ENCODE results near the gene DAPL1.
"Not testable (repeated sequence)": the region's sequence is repeated elsewhere in the genome, so short reads cannot be mapped to it uniquely, and the experiment has no call there.

The DAPL1 gene

GRCh38 chr2:158810731-158811460 is 15.8 kb downstream of the DAPL1 start:
- DNase-seq (ENCODE audit: low read depth), result no peak
- no peak overlapping the region for H3K4me3 ChIP-seq (ENCODE audit: low read depth, low read length)

DNA sequence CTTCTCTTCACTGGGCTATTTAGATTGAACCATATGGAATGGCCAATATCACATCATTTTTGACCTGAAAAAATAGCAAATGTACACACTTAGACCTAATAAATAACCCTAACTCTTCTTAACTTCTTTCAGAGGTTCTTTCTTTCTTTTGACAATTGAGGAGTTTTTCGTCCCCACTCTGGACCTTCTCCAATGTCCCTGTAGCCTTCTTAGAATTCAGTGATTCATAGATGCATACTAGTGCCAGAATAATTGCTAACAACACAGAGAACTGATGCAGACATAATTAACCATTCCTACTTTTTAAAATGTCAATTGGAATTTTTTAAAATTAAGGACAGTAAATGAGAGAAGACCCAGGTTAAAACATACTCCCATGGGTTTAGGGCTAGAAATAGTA is 20.0 kb downstream of the DAPL1 start:
- DNase-seq (ENCODE audit: low read depth), result no peak
- H3K4me3 ChIP-seq (ENCODE audit: low read depth, low read length), result no peak overlapping the region

DNA sequence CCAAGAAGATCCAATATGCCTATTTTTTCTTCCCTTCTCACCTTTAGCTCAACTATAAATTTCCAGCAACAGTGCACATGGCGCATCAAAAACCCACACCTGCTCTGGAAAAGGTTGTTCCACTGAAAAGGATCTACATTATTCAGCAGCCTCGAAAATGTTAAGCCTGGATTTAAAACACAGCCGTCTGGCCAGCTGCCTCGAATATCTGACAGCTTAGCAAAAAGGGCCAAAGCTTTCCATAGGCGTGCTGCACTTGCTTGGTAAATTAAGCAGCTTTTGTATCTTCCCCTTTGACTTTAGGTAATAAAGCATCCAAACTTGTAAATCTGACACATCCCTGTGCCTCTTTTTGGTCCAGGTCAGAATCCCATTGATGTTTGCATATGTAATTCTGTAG is 20.5 kb downstream of the DAPL1 start:
- DNase-seq (ENCODE audit: low read depth), result no peak
- no peak overlapping the region for H3K4me3 ChIP-seq (ENCODE audit: low read depth, low read length)

GRCh38 chr2:158817588-158817987 is 22.5 kb downstream of the DAPL1 start:
- H3K4me3 ChIP-seq (ENCODE audit: low read depth, low read length), result no peak overlapping the region
- peak; percentile 31 for DNase-seq (ENCODE audit: low read depth)

DNA sequence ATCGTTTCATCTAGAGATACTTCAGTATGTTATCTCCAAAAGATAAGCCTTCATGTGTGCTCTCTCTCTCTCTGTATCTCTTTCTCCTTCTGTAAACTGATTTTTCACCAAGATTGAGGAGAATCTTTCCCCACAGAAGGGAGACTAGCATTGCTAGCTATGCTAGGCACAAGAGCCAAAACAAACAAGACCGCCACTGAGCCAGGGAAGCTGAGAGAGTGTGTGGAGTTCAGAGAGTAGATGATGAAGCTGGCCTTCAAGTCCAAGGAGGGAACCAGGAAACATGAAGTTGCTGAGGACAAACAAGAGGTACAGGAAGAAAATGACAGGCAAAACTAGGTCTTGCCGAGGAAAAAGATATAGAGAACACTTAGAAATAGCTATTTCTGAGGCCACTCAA is 23.4 kb downstream of the DAPL1 start:
- no peak overlapping the region for H3K4me3 ChIP-seq (ENCODE audit: low read depth, low read length)
- DNase-seq (ENCODE audit: low read depth), result no peak

DNA sequence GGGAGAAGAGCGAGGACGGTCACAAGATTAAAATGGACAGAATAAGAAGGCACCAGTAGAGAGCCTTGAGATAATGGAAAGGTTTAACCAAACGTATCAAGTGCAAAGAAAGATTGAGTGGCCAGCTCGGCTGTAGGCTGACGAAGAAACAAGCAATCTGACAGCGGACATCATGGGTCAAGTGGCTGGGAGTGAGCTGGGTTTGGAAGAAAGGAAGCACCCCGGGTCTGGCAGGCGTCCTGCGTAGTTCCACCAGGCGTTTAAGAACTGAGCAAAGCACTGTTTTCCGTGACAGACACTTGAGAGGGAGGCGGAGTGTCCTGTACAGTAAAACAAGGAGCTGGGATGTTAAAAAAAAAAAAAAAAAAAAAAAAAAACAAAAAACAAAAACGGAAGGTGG is 27.1 kb downstream of the DAPL1 start:
- no peak overlapping the region for H3K4me3 ChIP-seq (ENCODE audit: low read depth, low read length)
- DNase-seq (ENCODE audit: low read depth), result no peak

GRCh38 chr2:158823486-158824237 is 28.5 kb downstream of the DAPL1 start:
- no peak overlapping the region for H3K4me3 ChIP-seq (ENCODE audit: low read depth, low read length)
- DNase-seq (ENCODE audit: low read depth), result no peak

DNA sequence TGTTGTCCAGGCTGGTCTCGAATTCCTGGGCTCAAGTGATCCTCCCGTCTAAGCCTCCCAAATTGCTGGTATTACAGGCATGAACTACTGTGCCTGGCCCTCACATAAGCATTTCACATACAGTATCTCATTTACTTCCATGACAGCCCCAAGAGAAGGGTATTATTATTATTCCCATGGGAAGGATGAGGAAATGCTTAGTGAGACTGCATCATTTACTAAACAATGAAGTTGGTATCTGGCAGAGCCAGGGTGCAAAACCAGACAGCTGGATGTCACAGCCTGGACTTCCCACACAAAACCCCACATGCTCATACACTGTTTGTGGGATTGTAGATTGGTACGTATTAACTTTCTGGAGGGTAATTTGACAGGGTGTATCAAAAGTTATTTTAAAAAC is 29.9 kb downstream of the DAPL1 start:
- DNase-seq (ENCODE audit: low read depth), result no peak
- H3K4me3 ChIP-seq (ENCODE audit: low read depth, low read length), result no peak overlapping the region

- DNase-seq (ENCODE audit: low read depth), result no peak
Measured at GRCh38 chr2:158826965-158827364, 31.8 kb downstream of the DAPL1 start.

GRCh38 chr2:158828378-158829164 is 33.5 kb downstream of the DAPL1 start:
- no peak for DNase-seq (ENCODE audit: low read depth)
- H3K4me3 ChIP-seq (ENCODE audit: low read depth, low read length), result no peak overlapping the region

More at GRCh38 chr2:158826965-158827364, 31.8 kb downstream of the DAPL1 start:
- H3K4me3 ChIP-seq (ENCODE audit: low read depth, low read length), result no peak overlapping the region

GRCh38 chr2:158829167-158829566 is 34.0 kb downstream of the DAPL1 start:
- H3K4me3 ChIP-seq (ENCODE audit: low read depth, low read length), result no peak overlapping the region
- DNase-seq (ENCODE audit: low read depth), result no peak

- no peak for DNase-seq (ENCODE audit: low read depth)
- H3K4me3 ChIP-seq (ENCODE audit: low read depth, low read length), result no peak overlapping the region
Measured at GRCh38 chr2:158830201-158830600, 35.1 kb downstream of the DAPL1 start.

DNA sequence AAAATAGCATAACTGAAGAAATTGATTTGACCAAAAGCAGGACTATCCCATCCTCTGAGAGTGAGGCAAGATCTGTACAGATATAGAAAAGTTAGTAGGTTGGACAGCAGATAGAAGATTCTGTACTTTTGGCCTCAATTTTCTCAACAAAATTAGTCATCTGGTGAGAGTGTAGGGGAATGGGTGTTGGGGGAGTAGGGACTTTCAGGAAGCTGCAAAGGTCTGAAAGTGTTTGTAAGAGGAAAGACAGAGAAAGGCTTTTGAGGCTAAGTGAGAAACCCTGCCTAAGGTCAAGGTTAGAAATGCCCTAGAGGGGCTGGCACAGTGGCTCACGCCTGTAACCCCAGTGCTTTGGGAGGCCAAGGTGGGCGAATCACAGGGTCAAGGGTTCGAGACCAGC is 40.3 kb downstream of the DAPL1 start:
- DNase-seq (ENCODE audit: low read depth), result no peak
- no peak overlapping the region for H3K4me3 ChIP-seq (ENCODE audit: low read depth, low read length)

GRCh38 chr2:158837645-158838044 is 42.5 kb downstream of the DAPL1 start:
- no peak for DNase-seq (ENCODE audit: low read depth)
- H3K4me3 ChIP-seq (ENCODE audit: low read depth, low read length), result no peak overlapping the region

DNA sequence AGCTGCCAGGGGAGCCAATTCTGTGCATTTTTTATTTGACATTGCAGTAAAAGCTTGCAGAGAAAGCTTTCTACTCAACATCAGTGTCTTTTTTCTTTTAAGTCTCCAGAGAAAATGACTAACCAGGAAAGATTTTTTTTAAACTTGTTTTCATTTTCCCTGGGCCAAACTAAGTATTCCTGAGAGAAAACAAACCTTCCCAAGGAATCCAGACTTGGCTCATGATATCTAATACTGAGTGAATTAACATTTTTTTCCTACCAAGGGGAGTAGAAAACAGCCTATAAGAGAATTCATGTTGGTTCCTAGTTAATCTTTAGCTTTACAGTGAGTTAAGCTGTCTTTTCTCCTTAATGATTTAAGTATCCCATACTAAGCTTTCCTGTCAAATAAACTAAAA is 46.7 kb downstream of the DAPL1 start:
- peak; percentile 52 for DNase-seq (ENCODE audit: low read depth)
- no peak overlapping the region for H3K4me3 ChIP-seq (ENCODE audit: low read depth, low read length)

DNA sequence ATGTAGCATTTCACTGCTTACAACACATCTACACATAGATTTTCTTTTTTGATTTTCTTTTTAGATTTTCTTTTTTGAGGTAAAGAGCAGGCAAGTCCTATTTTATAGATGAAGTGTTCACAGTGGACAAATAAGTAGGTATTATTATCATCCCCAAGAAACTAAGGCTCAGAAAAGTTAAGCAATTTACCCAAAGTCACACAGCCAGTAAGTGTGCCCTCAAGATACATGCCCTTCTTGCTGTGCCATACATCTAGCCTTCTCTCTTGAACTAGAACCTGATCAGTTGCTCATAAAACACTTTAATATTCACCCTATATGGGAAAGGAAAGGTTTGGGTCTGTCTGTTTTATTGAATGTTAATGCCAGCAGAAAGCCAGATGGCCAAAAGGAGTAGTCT is 50.3 kb downstream of the DAPL1 start:
- no peak for DNase-seq (ENCODE audit: low read depth)

GRCh38 chr2:158845859-158846258 is 50.7 kb downstream of the DAPL1 start:
- DNase-seq (ENCODE audit: low read depth), result peak; percentile 12

More for the DNA sequence above, 50.3 kb downstream of the DAPL1 start:
- no peak overlapping the region for H3K4me3 ChIP-seq (ENCODE audit: low read depth, low read length)

DNA sequence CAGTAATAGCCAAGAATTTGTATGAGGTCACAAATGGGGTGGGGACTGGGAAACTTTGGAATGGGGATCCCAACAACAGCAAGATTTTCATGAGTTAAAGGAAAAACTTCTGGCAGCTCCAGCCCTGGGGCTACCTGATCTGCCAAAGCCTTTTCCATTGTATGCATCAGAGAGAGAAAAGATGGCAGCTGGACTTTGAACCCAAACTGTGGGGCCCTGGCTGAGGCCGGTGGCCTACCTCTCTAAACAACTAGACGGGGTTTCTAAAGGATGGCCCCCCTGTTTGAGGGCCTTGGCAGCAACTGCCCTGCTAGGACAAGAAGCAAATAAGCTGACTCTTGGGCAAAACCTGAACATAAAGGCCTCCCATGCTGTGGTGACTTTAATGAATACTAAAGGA is 52.4 kb downstream of the DAPL1 start:
- not testable (repeated sequence) for H3K4me3 ChIP-seq (ENCODE audit: low read depth, low read length); DNase-seq (ENCODE audit: low read depth)

More at GRCh38 chr2:158845859-158846258, 50.7 kb downstream of the DAPL1 start:
- H3K4me3 ChIP-seq (ENCODE audit: low read depth, low read length), result no peak overlapping the region

DNA sequence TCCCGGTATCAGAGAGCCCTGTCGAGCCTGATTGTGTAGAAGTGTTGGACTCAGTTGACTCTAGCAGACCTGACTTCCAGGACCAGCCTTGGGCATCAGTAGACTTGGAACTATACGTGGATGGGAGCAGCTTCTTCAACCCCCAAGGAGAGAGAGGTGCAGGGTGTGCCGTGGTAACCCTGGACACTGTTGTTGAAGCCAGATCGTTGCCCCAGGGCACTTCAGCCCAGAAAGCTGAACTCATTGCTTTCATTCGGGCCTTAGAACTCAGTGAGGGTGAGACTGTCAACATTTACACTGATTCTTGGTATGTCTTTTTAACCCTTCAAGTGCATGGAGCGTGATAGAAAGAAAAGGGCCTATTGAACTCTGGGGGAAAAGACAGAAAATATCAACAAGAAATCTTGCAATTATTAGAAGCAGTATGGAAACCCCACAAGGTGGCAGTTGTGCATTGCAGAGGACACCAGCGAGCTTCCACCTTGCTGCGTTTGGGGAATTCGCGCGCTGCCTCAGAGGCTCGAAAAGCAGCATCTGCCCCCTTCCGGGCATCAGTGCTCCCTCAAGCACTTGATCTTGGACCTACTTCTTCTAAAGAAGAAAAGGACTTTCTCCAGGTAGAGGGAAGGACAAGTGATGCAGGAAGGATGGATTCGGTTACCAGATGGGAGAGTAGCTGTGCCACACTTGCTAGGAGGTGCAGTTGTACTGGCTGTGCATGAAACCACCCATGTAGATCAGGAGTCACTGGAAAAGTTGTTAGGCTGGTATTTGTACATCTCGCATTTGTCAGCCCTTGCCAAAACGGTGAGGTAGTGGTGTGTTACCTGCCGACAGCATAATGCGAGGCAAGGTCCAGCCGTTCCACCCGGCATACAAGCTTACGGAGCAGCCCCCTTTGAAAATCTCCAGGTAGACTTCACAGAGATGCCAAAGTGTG is 53.2 kb downstream of the DAPL1 start:
- not testable (repeated sequence) for H3K4me3 ChIP-seq (ENCODE audit: low read depth, low read length); DNase-seq (ENCODE audit: low read depth)
